Endothelial cell of umbilical vein (primary cell): ENCODE data around the gene MUC2. TPM values are rescaled to one million over a fixed set of nuclear protein-coding genes. Genes with fewer than 3 reads are reported as not detected.

ENCODE experiments used
- BruUV-seq: library from RNA; stranded (reverse); fragments of 400-500 nt; replicated peaks from 2 replicates; lab custom pipeline; 2021; lab: Mats Ljungman, UMichigan
- CTCF ChIA-PET: fragments of 300-600, 350-600 bp; sonication (Branson Sonifier 250); formaldehyde crosslinking; loops from one replicate; lab custom pipeline; 2021; ENCODE audit warnings: antibody characterized with exemption, inconsistent platforms; lab: Charles Lee
- POLR2A ChIA-PET: fragments of 300-600, 350-600 bp; sonication (Branson Sonifier 250); formaldehyde crosslinking; loops from one replicate; lab custom pipeline; 2021; ENCODE audit warnings: antibody characterized with exemption, inconsistent platforms; lab: Charles Lee
- DNase-seq: peaks from one replicate; pipeline ENCODE4 v3.0.0-alpha.2; 2011; ENCODE audit warnings: low read depth, low spot score
- FAIRE-seq: peaks from 2 replicates; lab custom pipeline; 2011; peaks lifted over from hg19 to GRCh38; lab: Jason Lieb, UNC
- H2AFZ ChIP-seq: 2 replicates; pipeline ENCODE4 v1.6.0; 2012; ENCODE audit warnings: low read depth, low read length, control low read depth, inconsistent platforms
- H3K27ac ChIP-seq: 2 replicates; pipeline ENCODE4 v1.5.1; 2011; ENCODE audit warnings: low read depth, mild to moderate bottlenecking, control low read depth, low read length, moderate library complexity; ENCODE audit not compliant: insufficient read depth
- H3K27me3 ChIP-seq, 2 experiments: 2 replicates each; pipeline versions ENCODE4 v1.6.0 to v1.6.1; 2011; ENCODE audit warnings: low read length in 2 of 2, mixed read lengths in 1 of 2; ENCODE audit not compliant: control insufficient read depth in 2 of 2, insufficient read depth in 2 of 2
- H3K36me3 ChIP-seq, 2 experiments: 2 replicates in 1 of 2; 3 replicates in 1 of 2; pipeline ENCODE4 v1.5.1; 2011; ENCODE audit warnings: low read length in 2 of 2, mild to moderate bottlenecking in 1 of 2, moderate library complexity in 1 of 2; ENCODE audit not compliant: control insufficient read depth in 2 of 2, insufficient read depth in 2 of 2; ENCODE audit errors: extremely low read depth in 1 of 2
- H3K4me1 ChIP-seq: 3 replicates; pipeline ENCODE4 v1.5.1; 2011; ENCODE audit warnings: mild to moderate bottlenecking, low read length; ENCODE audit not compliant: control insufficient read depth, insufficient read depth; ENCODE audit errors: extremely low read depth
- H3K4me2 ChIP-seq: 2 replicates; pipeline ENCODE4 v1.6.1; 2011; ENCODE audit warnings: low read length, control low read depth, mixed read lengths; ENCODE audit not compliant: insufficient read depth
- H3K4me3 ChIP-seq, 3 experiments: fragments of 200-600 bp in 1 of 3; sonication (generic), shearing (Covaris generic) in 1 of 3; replicated peaks in 1 of 3; 2 replicates each; pipeline ENCODE4 v1.5.1; 2011 to 2016; ENCODE audit warnings: control low read depth in 3 of 3, low read length in 3 of 3, mild to moderate bottlenecking in 2 of 3, inconsistent platforms in 1 of 3, low read depth in 1 of 3, moderate library complexity in 1 of 3; ENCODE audit not compliant: insufficient read depth in 1 of 3
- H3K79me2 ChIP-seq: 2 replicates; pipeline ENCODE4 v1.6.0; 2012; ENCODE audit warnings: low read length, inconsistent platforms; ENCODE audit not compliant: control insufficient read depth, insufficient read depth
- H3K9ac ChIP-seq: replicated peaks from 2 replicates; pipeline ENCODE3; 2011; ENCODE audit warnings: low read length, control low read depth; ENCODE audit not compliant: insufficient read depth; ENCODE audit errors: extremely low read depth
- H3K9me1 ChIP-seq: replicated peaks from 3 replicates; pipeline ENCODE4 v1.6.0; 2011; ENCODE audit warnings: mild to moderate bottlenecking, low read length; ENCODE audit not compliant: control insufficient read depth, insufficient read depth; ENCODE audit errors: extremely low read depth
- H3K9me3 ChIP-seq: replicated peaks from 2 replicates; pipeline ENCODE4 v1.5.1; 2012; ENCODE audit warnings: low read length, inconsistent platforms; ENCODE audit not compliant: control insufficient read depth, insufficient read depth
- H4K20me1 ChIP-seq: replicated peaks from 2 replicates; pipeline ENCODE3; 2011; ENCODE audit warnings: mild to moderate bottlenecking, low read length; ENCODE audit not compliant: control insufficient read depth, insufficient read depth; ENCODE audit errors: extremely low read depth
- CTCF ChIP-seq, 2 donors: IDR thresholded peaks; 1 replicate in 1 of 2; 2 replicates in 1 of 2; pipeline ENCODE4 v1.5.1; 2011; ENCODE audit warnings: low read length in 2 of 2, mild to moderate bottlenecking in 2 of 2, moderate library complexity in 2 of 2, control low read depth in 1 of 2, inconsistent platforms in 1 of 2, low read depth in 1 of 2; ENCODE audit not compliant: insufficient read depth in 1 of 2; ENCODE audit errors: extremely low read depth in 1 of 2
- EZH2 ChIP-seq: IDR thresholded peaks from 2 replicates; pipeline ENCODE4 v1.6.1; 2012; ENCODE audit warnings: borderline replicate concordance, low read depth, mild to moderate bottlenecking, moderate library complexity, low read length, inconsistent platforms; ENCODE audit not compliant: severe bottlenecking
- FOS ChIP-seq: IDR thresholded peaks from 2 replicates; pipeline ENCODE4 v1.6.1; 2011; ENCODE audit warnings: mild to moderate bottlenecking, low read length, moderate library complexity, borderline replicate concordance; ENCODE audit not compliant: insufficient read depth
- GATA2 ChIP-seq: IDR thresholded peaks from 2 replicates; pipeline ENCODE4 v1.7.0; 2011; ENCODE audit warnings: low read depth, mild to moderate bottlenecking, moderate library complexity, mixed read lengths, low read length; ENCODE audit not compliant: insufficient read length, insufficient read depth
- JUN ChIP-seq: IDR thresholded peaks from 2 replicates; pipeline ENCODE4 v1.6.1; 2011; ENCODE audit warnings: borderline replicate concordance, low read depth; ENCODE audit not compliant: insufficient read length, insufficient read depth
- MYC ChIP-seq: IDR thresholded peaks from one replicate; pipeline ENCODE4 v1.6.1; 2011; ENCODE audit warnings: mild to moderate bottlenecking, low read depth, low read length
- POLR2A ChIP-seq: IDR thresholded peaks from 2 replicates; pipeline ENCODE4 v1.6.1; 2012; ENCODE audit warnings: low read depth, mild to moderate bottlenecking, control low read depth, low read length
- POLR2AphosphoS5 ChIP-seq: IDR thresholded peaks from 2 replicates; pipeline ENCODE4 v1.6.1; 2012; ENCODE audit warnings: low read depth, mild to moderate bottlenecking, control low read depth, low read length, moderate library complexity; ENCODE audit not compliant: insufficient read depth
- dilution Hi-C: fragments of 300-500 bp; cut with MboI; formaldehyde crosslinking; loops from one replicate; pipeline ENCODE4 v1.15.0; 2019; ENCODE audit warnings: low sequenced_read_pairs; ENCODE audit not compliant: extremely low pct_ligation_motif_present
- intact Hi-C: fragments of 100-400 bp; cut with micrococcal nuclease; formaldehyde crosslinking; loops from one replicate; pipeline ENCODE4 v1.10.0; 2022
- polyA plus RNA-seq, 4 experiments: library from polyadenylated mRNA; depleted of rRNA in 3 of 4; stranded (reverse) in 3 of 4; unstranded in 1 of 4; fragments of >200 nt; gene quantifications; 2 replicates each; pipeline versions ENCODE4 v1.2.1 to v1.2.3, GENCODE V29; 2011 to 2012; ENCODE audit warnings: missing spikeins in 1 of 4
- total RNA-seq: library from RNA; stranded (reverse); gene quantifications from 2 replicates; pipeline ENCODE4 v1.2.3, GENCODE V29; 2021
- TF ChIP-seq, protein P1 (sequence below): IDR thresholded peaks from 2 replicates; pipeline ENCODE4 v1.6.1; 2011; ENCODE audit not compliant: insufficient read depth, insufficient read length

MUC2 gene
- total and polyA plus RNA-seq, 2 donors (not counting 3 experiments of a cell fraction or from before 2014, with no cell fraction given), result not detected

- no peaks in the 10 kb centered on the region for H4K20me1 ChIP-seq
- no peak overlapping the region for H3K4me2 ChIP-seq
- TF ChIP-seq JUN (no peak), MYC (no peak), CTCF (IDR thresholded peaks at IDR 0.05; ENCODE audit: extremely low read depth in 1 of 2, insufficient read depth in 1 of 2, low read depth in 1 of 2, low read length in 2 of 2) (no peak), EZH2 (no peak), FOS (no peak), POLR2A (no peak), POLR2AphosphoS5 (no peak), GATA2 (no peak)
- TF ChIP-seq, protein P1, sequence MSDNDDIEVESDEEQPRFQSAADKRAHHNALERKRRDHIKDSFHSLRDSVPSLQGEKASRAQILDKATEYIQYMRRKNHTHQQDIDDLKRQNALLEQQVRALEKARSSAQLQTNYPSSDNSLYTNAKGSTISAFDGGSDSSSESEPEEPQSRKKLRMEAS, result no peak
- peaks cover 5 to 7% of the 10 kb centered on the region in 2 experiments for H3K27me3 ChIP-seq
- FAIRE-seq, result no peak
- no TSS peak for BruUV-seq
- peak; percentile 36 for DNase-seq
- dilution Hi-C loops, result no loop called here
- H3K9me3 ChIP-seq, result no peaks in the 10 kb centered on the region
- ChIA-PET POLR2A (no interaction called here), CTCF (interaction anchor here (1.3 kb wide), 1 partner anchor 10 kb away, joined by 4 read pairs; no protein-coding TSS in a partner anchor)
- H3K79me2 ChIP-seq, result no peaks in the 10 kb centered on the region
- H3K27ac ChIP-seq, result no peak overlapping the region
- H3K36me3 ChIP-seq, result no peaks in the 10 kb centered on the region
- no peaks in the 10 kb centered on the region for H3K9me1 ChIP-seq
- H3K4me3 ChIP-seq, result no peak overlapping the region
- intact Hi-C loops, result no loop called here
- H3K4me1 ChIP-seq, result no peaks in the 10 kb centered on the region
- H2AFZ ChIP-seq, result no peak overlapping the region
- no peak overlapping the region for H3K9ac ChIP-seq
Observed at GRCh38 chr11:1060852-1061616, 13.6 kb upstream of the MUC2 start.
